K562 treated with DMSO at 1 percent for 24 hours (cell line): Measurements from ENCODE around the gene LCE7A. TPM values are rescaled to one million over a fixed set of nuclear protein-coding genes. Genes with fewer than 3 reads are reported as not detected.

Experiments
- total RNA-seq: library from RNA; unstranded; fragments of 300-600 nt; gene quantifications from 2 replicates; pipeline ENCODE4 v1.2.3, GENCODE V29; 2022; ENCODE audit warnings: low read depth; ENCODE audit not compliant: insufficient read depth

LCE7A gene
- not detected in 2 replicates for total RNA-seq

GRCh38 chr1:152859696-152860095, at the start of gene LCE7A:
LCE7A (plus strand) TSS chr1:152859996; CDS start chr1:152860698, 702 bp downstream.

GRCh38 chr1:152811671-152812070, 48.1 kb upstream of the LCE7A start, which contains the start of gene LCE1B:
LCE1B (plus strand) TSS chr1:152811971; CDS start chr1:152812447, 476 bp downstream.

GRCh38 chr1:152827173-152827572, 32.6 kb upstream of the LCE7A start, which contains the start of gene LCE1A:
LCE1A (plus strand) TSS chr1:152827473; CDS start chr1:152827473, 0 bp downstream.

GRCh38 chr1:152842556-152842955, 17.2 kb upstream of the LCE7A start, which contains the start of gene LCE6A:
LCE6A (plus strand) TSS chr1:152842856; CDS start chr1:152843521, 665 bp downstream.

GRCh38 chr1:152878042-152878441, 18.2 kb downstream of the LCE7A start, which contains the start of gene SMCP:
SMCP (plus strand) TSS chr1:152878322; CDS start chr1:152884423, 6,101 bp downstream.

GRCh38 chr1:152907686-152908601, 48.1 kb downstream of the LCE7A start, which contains the start of gene IVL:
IVL (plus strand) TSS chr1:152908546; CDS start chr1:152909798, 1,252 bp downstream.

Other genes starting within 250 kb of the LCE7A start
- not detected in 2 replicates for gene LCE3B, start 246.2 kb upstream of the LCE7A start, total RNA-seq
- not detected in 2 replicates for gene LCE3A, start 236.9 kb upstream of the LCE7A start, total RNA-seq
- not detected in 2 replicates for gene LCE2D, start 196.6 kb upstream of the LCE7A start, total RNA-seq
- gene LCE2C, start 184.7 kb upstream of the LCE7A start, total RNA-seq: not detected in 2 replicates
- not detected in 2 replicates for gene LCE2B, start 173.9 kb upstream of the LCE7A start, total RNA-seq
- not detected in 2 replicates for gene LCE2A, start 161.7 kb upstream of the LCE7A start, total RNA-seq
- gene LCE4A, start 151.8 kb upstream of the LCE7A start, total RNA-seq: not detected in 2 replicates
- not detected in 2 replicates for gene KPRP, start 102.0 kb upstream of the LCE7A start, total RNA-seq
- not detected in 2 replicates for gene LCE1F, start 84.9 kb upstream of the LCE7A start, total RNA-seq
- gene LCE1E, start 73.7 kb upstream of the LCE7A start, total RNA-seq: not detected in 2 replicates
- not detected in 2 replicates for gene LCE1D, start 63.3 kb upstream of the LCE7A start, total RNA-seq
- gene LCE1C, start 53.3 kb upstream of the LCE7A start, total RNA-seq: not detected in 2 replicates
- gene LCE1B, start 48.0 kb upstream of the LCE7A start, total RNA-seq: not detected in 2 replicates
- not detected in 2 replicates for gene LCE1A, start 32.5 kb upstream of the LCE7A start, total RNA-seq
- gene LCE6A, start 17.1 kb upstream of the LCE7A start, total RNA-seq: not detected in 2 replicates
- not detected in 2 replicates for gene SMCP, start 18.3 kb downstream of the LCE7A start, total RNA-seq
- not detected in 2 replicates for gene IVL, start 48.5 kb downstream of the LCE7A start, total RNA-seq
- gene SPRR5, start 87.2 kb downstream of the LCE7A start, total RNA-seq: not detected in 2 replicates
- gene SPRR4, start 110.7 kb downstream of the LCE7A start, total RNA-seq: not detected in 2 replicates
- gene SPRR1A, start 124.1 kb downstream of the LCE7A start, total RNA-seq: not detected in 2 replicates
- not detected in 2 replicates for gene SPRR3, start 141.8 kb downstream of the LCE7A start, total RNA-seq
- not detected in 2 replicates for gene SPRR1B, start 171.2 kb downstream of the LCE7A start, total RNA-seq
- 13.6 and 13.7 TPM in 2 replicates for gene SPRR2D, start 181.1 kb downstream of the LCE7A start, total RNA-seq
- not detected in 2 replicates for gene SPRR2A, start 197.5 kb downstream of the LCE7A start, total RNA-seq
- gene SPRR2B, start 211.6 kb downstream of the LCE7A start, total RNA-seq: not detected in 2 replicates
- not detected in 2 replicates for gene SPRR2E, start 234.5 kb downstream of the LCE7A start, total RNA-seq